ENCODE data around the gene PPM1K. TPM values are rescaled to one million over a fixed set of nuclear protein-coding genes. Genes with fewer than 3 reads are reported as not detected.
A peak's percentile ranks its signal among the peaks of the same experiment; 100 is the strongest.

The PPM1K gene
- total and polyA plus RNA-seq, 9 of the 15 experiments (the other 6 are each of a cell fraction or from before 2014, with no cell fraction given), result 8.2 to 18.0 (median 10.5) TPM

- TF ChIP-seq REST (IDR thresholded peaks at IDR 0.05; ENCODE audit: borderline replicate concordance) (peak; percentile 81), REST (CRISPR knock-in tag; IDR thresholded peaks at IDR 0.05; ENCODE audit: low read depth) (no peak), SMC3 (conservative IDR thresholded peaks at IDR 0.05; ENCODE audit: insufficient read depth, low read depth, low read length) (peak; percentile 68), ARNT (IDR thresholded peaks at IDR 0.05) (0 out of 4 replicates have a peak, but pooled peaks of 1 of the 2 experiments have one; percentile 48), EP400 (IDR thresholded peaks at IDR 0.05) (no peak), E2F6 (IDR thresholded peaks at IDR 0.05; ENCODE audit: borderline replicate concordance in 1 of 2, extremely low read depth in 1 of 2, insufficient read depth in 1 of 2, insufficient read length in 1 of 2, low read depth in 1 of 2, low read length in 1 of 2, poor library complexity in 1 of 2, severe bottlenecking in 1 of 2) (no peak), MITF (IDR thresholded peaks at IDR 0.05) (no peak)
Observed at GRCh38 chr4:88219099-88219498, 65.3 kb downstream of the PPM1K start (continued).
